ENCODE measurements around the gene RBM19.

RBM19 gene

GRCh38 chr12:113793250-113793649, 172.9 kb downstream of the RBM19 start:
- peaks cover 0 to 4% (median 0%) of the 10 kb centered on the region in 5 experiments for H3K9me3 ChIP-seq (ENCODE audit: control extremely low read depth in 1 of 5, control insufficient read depth in 4 of 5, insufficient read depth in 2 of 5, low read depth in 1 of 5, low read length in 4 of 5)
- 84% methylated on average over 7 of the region's 9 CpGs for WGBS (ENCODE audit: insufficient coverage)
- no peak overlapping the region for H3K4me3 ChIP-seq (ENCODE audit: control insufficient read depth in 1 of 7, extremely low read depth in 1 of 7, insufficient read depth in 4 of 7, low read depth in 2 of 7, low read length in 6 of 7)
- H3K27ac ChIP-seq (ENCODE audit: insufficient read depth in 1 of 2, low read depth in 1 of 2, low read length in 2 of 2, poor library complexity in 1 of 2, severe bottlenecking in 2 of 2), result no peak overlapping the region
- ChIA-PET CTCF (interaction anchor here (1.6 kb wide), 1 partner anchor 25 kb away, joined by 3 read pairs; no protein-coding TSS in a partner anchor), POLR2A (no interaction called here)
- H3K27me3 ChIP-seq (replicated peaks in 2 of 5; ENCODE audit: control insufficient read depth in 4 of 5, insufficient read depth in 5 of 5, low read length in 4 of 5), result peaks cover 0 to 4% (median 0%) of the 10 kb centered on the region in 5 experiments
- H3K4me1 ChIP-seq (ENCODE audit: control extremely low read depth in 1 of 4, control insufficient read depth in 4 of 4, insufficient read depth in 4 of 4, low read length in 3 of 4), result no peaks in the 10 kb centered on the region
- H3K36me3 ChIP-seq (ENCODE audit: control insufficient read depth in 4 of 4, insufficient read depth in 4 of 4, low read length in 3 of 4), result no peaks in the 10 kb centered on the region
- no peak for DNase-seq

GRCh38 chr12:113792450-113792849, 173.7 kb downstream of the RBM19 start:
- Histone ChIP-seq H3K36me3 (ENCODE audit: control insufficient read depth in 4 of 4, insufficient read depth in 4 of 4, low read length in 3 of 4) (no peaks in the 10 kb centered on the region), H3K9me3 (ENCODE audit: control extremely low read depth in 1 of 5, control insufficient read depth in 4 of 5, insufficient read depth in 2 of 5, low read depth in 1 of 5, low read length in 4 of 5) (peaks cover 0 to 4% (median 0%) of the 10 kb centered on the region in 5 experiments)

GRCh38 chr12:113788020-113788856, 177.9 kb downstream of the RBM19 start:
- Histone ChIP-seq H3K4me3 (ENCODE audit: control insufficient read depth in 1 of 7, extremely low read depth in 1 of 7, insufficient read depth in 4 of 7, low read depth in 2 of 7, low read length in 6 of 7) (no peak overlapping the region), H3K27ac (ENCODE audit: insufficient read depth in 1 of 2, low read depth in 1 of 2, low read length in 2 of 2, poor library complexity in 1 of 2, severe bottlenecking in 2 of 2) (no peak overlapping the region), H3K9me3 (ENCODE audit: control extremely low read depth in 1 of 5, control insufficient read depth in 4 of 5, insufficient read depth in 2 of 5, low read depth in 1 of 5, low read length in 4 of 5) (peaks cover 0 to 8% (median 2%) of the 10 kb centered on the region in 5 experiments), H3K4me1 (ENCODE audit: control extremely low read depth in 1 of 4, control insufficient read depth in 4 of 4, insufficient read depth in 4 of 4, low read length in 3 of 4) (no peaks in the 10 kb centered on the region), H3K27me3 (replicated peaks in 2 of 5; ENCODE audit: control insufficient read depth in 4 of 5, insufficient read depth in 5 of 5, low read length in 4 of 5) (peaks cover 0 to 23% (median 15%) of the 10 kb centered on the region in 5 experiments), H3K36me3 (ENCODE audit: control insufficient read depth in 4 of 4, insufficient read depth in 4 of 4, low read length in 3 of 4) (no peaks in the 10 kb centered on the region)
- DNase-seq, result no peak
- WGBS (ENCODE audit: insufficient coverage), result no CpG with 5 or more reads among the region's 5 CpGs
- ChIA-PET CTCF (no interaction called here), POLR2A (interaction anchor here (0.7 kb wide), 1 partner anchor 20 kb away, joined by 3 read pairs; no protein-coding TSS in a partner anchor)

More at GRCh38 chr12:113792450-113792849, 173.7 kb downstream of the RBM19 start:
- WGBS (ENCODE audit: insufficient coverage), result 96% methylated on average over 6 of the region's 6 CpGs
- H3K27me3 ChIP-seq (replicated peaks in 2 of 5; ENCODE audit: control insufficient read depth in 4 of 5, insufficient read depth in 5 of 5, low read length in 4 of 5), result peaks cover 0 to 4% (median 0%) of the 10 kb centered on the region in 5 experiments
- POLR2A ChIA-PET, result no interaction called here
- H3K4me1 ChIP-seq (ENCODE audit: control extremely low read depth in 1 of 4, control insufficient read depth in 4 of 4, insufficient read depth in 4 of 4, low read length in 3 of 4), result no peaks in the 10 kb centered on the region
- no peak overlapping the region for H3K27ac ChIP-seq (ENCODE audit: insufficient read depth in 1 of 2, low read depth in 1 of 2, low read length in 2 of 2, poor library complexity in 1 of 2, severe bottlenecking in 2 of 2)
- no peak overlapping the region for H3K4me3 ChIP-seq (ENCODE audit: control insufficient read depth in 1 of 7, extremely low read depth in 1 of 7, insufficient read depth in 4 of 7, low read depth in 2 of 7, low read length in 6 of 7)
- DNase-seq, result no peak
- CTCF ChIA-PET, result interaction anchor here (1.6 kb wide), 1 partner anchor 26 kb away, joined by 3 read pairs; no protein-coding TSS in a partner anchor

- H3K4me1 ChIP-seq (ENCODE audit: control extremely low read depth in 1 of 4, control insufficient read depth in 4 of 4, insufficient read depth in 4 of 4, low read length in 3 of 4), result no peaks in the 10 kb centered on the region
- CTCF ChIA-PET, result no interaction called here
- POLR2A ChIA-PET, result no interaction called here
- peaks cover 0 to 43% (median 23%) of the 10 kb centered on the region in 5 experiments for H3K27me3 ChIP-seq (replicated peaks in 2 of 5; ENCODE audit: control insufficient read depth in 4 of 5, insufficient read depth in 5 of 5, low read length in 4 of 5)
- peaks cover 0 to 13% (median 2%) of the 10 kb centered on the region in 5 experiments for H3K9me3 ChIP-seq (ENCODE audit: control extremely low read depth in 1 of 5, control insufficient read depth in 4 of 5, insufficient read depth in 2 of 5, low read depth in 1 of 5, low read length in 4 of 5)
- no peak overlapping the region for H3K27ac ChIP-seq (ENCODE audit: insufficient read depth in 1 of 2, low read depth in 1 of 2, low read length in 2 of 2, poor library complexity in 1 of 2, severe bottlenecking in 2 of 2)
- no peaks in the 10 kb centered on the region for H3K36me3 ChIP-seq (ENCODE audit: control insufficient read depth in 4 of 4, insufficient read depth in 4 of 4, low read length in 3 of 4)
- no peak for DNase-seq
- WGBS (ENCODE audit: insufficient coverage), result 100% methylated on average over 2 of the region's 2 CpGs
- no peak overlapping the region for H3K4me3 ChIP-seq (ENCODE audit: control insufficient read depth in 1 of 7, extremely low read depth in 1 of 7, insufficient read depth in 4 of 7, low read depth in 2 of 7, low read length in 6 of 7)
These were observed 180.0 kb downstream of the RBM19 start for GRCh38 chr12:113786107-113786506.

GRCh38 chr12:113783811-113784210, 182.3 kb downstream of the RBM19 start:
- DNase-seq, result no peak
- peaks cover 0 to 10% (median 2%) of the 10 kb centered on the region in 5 experiments for H3K9me3 ChIP-seq (ENCODE audit: control extremely low read depth in 1 of 5, control insufficient read depth in 4 of 5, insufficient read depth in 2 of 5, low read depth in 1 of 5, low read length in 4 of 5)
- WGBS (ENCODE audit: insufficient coverage), result 80% methylated on average over 1 of the region's 5 CpGs
- no peak overlapping the region for H3K27ac ChIP-seq (ENCODE audit: insufficient read depth in 1 of 2, low read depth in 1 of 2, low read length in 2 of 2, poor library complexity in 1 of 2, severe bottlenecking in 2 of 2)
- no peak overlapping the region for H3K4me3 ChIP-seq (ENCODE audit: control insufficient read depth in 1 of 7, extremely low read depth in 1 of 7, insufficient read depth in 4 of 7, low read depth in 2 of 7, low read length in 6 of 7)
- no peaks in the 10 kb centered on the region for H3K36me3 ChIP-seq (ENCODE audit: control insufficient read depth in 4 of 4, insufficient read depth in 4 of 4, low read length in 3 of 4)
- peaks cover 0 to 54% (median 29%) of the 10 kb centered on the region in 5 experiments for H3K27me3 ChIP-seq (replicated peaks in 2 of 5; ENCODE audit: control insufficient read depth in 4 of 5, insufficient read depth in 5 of 5, low read length in 4 of 5)
- POLR2A ChIA-PET, result no interaction called here
- CTCF ChIA-PET, result no interaction called here
- no peaks in the 10 kb centered on the region for H3K4me1 ChIP-seq (ENCODE audit: control extremely low read depth in 1 of 4, control insufficient read depth in 4 of 4, insufficient read depth in 4 of 4, low read length in 3 of 4)

GRCh38 chr12:113782873-113783272, 183.3 kb downstream of the RBM19 start:
- H3K36me3 ChIP-seq (ENCODE audit: control insufficient read depth in 4 of 4, insufficient read depth in 4 of 4, low read length in 3 of 4), result no peaks in the 10 kb centered on the region
- H3K4me1 ChIP-seq (ENCODE audit: control extremely low read depth in 1 of 4, control insufficient read depth in 4 of 4, insufficient read depth in 4 of 4, low read length in 3 of 4), result no peaks in the 10 kb centered on the region
- CTCF ChIA-PET, result no interaction called here
- no peak overlapping the region for H3K27ac ChIP-seq (ENCODE audit: insufficient read depth in 1 of 2, low read depth in 1 of 2, low read length in 2 of 2, poor library complexity in 1 of 2, severe bottlenecking in 2 of 2)
- peaks cover 0 to 63% (median 31%) of the 10 kb centered on the region in 5 experiments for H3K27me3 ChIP-seq (replicated peaks in 2 of 5; ENCODE audit: control insufficient read depth in 4 of 5, insufficient read depth in 5 of 5, low read length in 4 of 5)
- 62% methylated on average over 9 of the region's 14 CpGs for WGBS (ENCODE audit: insufficient coverage)
- POLR2A ChIA-PET, result no interaction called here
- H3K4me3 ChIP-seq (ENCODE audit: control insufficient read depth in 1 of 7, extremely low read depth in 1 of 7, insufficient read depth in 4 of 7, low read depth in 2 of 7, low read length in 6 of 7), result no peak overlapping the region
- DNase-seq, result no peak
- H3K9me3 ChIP-seq (ENCODE audit: control extremely low read depth in 1 of 5, control insufficient read depth in 4 of 5, insufficient read depth in 2 of 5, low read depth in 1 of 5, low read length in 4 of 5), result peaks cover 0 to 10% (median 2%) of the 10 kb centered on the region in 5 experiments

Data from common myeloid progenitor, CD34-positive (primary cell).